ENCODE data around the gene SLC35F1.

The SLC35F1 gene

DNA sequence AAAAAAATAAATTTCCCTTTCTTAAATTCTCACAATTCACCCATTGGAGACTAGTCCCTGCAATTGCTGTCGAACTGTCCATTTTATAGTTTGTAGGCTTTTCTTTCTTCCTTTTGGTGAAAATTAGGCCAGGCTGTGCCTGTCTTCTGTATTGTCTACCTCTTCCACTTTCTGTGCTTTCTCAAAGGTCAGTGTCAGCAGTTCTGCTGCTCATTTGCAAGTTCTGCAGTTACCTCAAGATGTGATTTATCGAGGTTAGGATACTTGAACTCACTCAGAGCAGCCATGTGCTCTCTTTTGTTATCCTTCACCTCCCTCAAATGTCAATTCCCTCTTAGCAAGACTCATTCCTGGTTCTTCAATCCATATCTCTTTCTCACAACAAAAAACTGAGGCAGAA lies 179.1 kb downstream of the SLC35F1 start:
- no peaks in the 10 kb centered on the region for H3K4me1 ChIP-seq (ENCODE audit: insufficient read depth, low read length)
- H3K36me3 ChIP-seq (ENCODE audit: insufficient read depth, low read length) = no peaks in the 10 kb centered on the region
- no peaks in the 10 kb centered on the region for H3K9me3 ChIP-seq (ENCODE audit: control insufficient read depth, insufficient read depth, low read length)
- no peak overlapping the region for H3K9ac ChIP-seq (ENCODE audit: low read depth, low read length)

- no peak overlapping the region for H3K9ac ChIP-seq (ENCODE audit: low read depth, low read length)
- no peaks in the 10 kb centered on the region for H3K36me3 ChIP-seq (ENCODE audit: insufficient read depth, low read length)
- no peaks in the 10 kb centered on the region for H3K4me1 ChIP-seq (ENCODE audit: insufficient read depth, low read length)
- no peaks in the 10 kb centered on the region; the same call in none of the 2 replicates for H3K9me3 ChIP-seq (ENCODE audit: control insufficient read depth, insufficient read depth, low read length)
These were observed 185.0 kb downstream of the SLC35F1 start for GRCh38 chr6:118092086-118092485.

DNA sequence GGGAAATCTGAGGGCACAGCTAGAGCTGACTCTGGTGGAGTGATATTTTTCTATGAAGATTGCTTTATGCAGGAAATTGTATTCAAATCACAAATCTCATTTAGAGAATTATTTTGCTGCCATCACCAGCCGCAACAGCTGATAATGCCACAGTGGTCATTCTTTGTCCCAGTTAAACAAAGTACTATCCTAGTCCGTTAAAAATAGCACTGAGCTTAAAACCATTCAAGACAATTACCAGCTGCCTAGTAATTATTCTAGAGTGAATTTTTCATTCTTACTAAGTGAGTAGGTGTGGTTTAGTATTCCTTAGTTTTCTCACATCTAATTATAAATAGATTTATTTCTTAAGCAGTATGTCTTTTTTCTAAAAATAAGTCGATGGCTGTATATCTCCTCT lies 190.5 kb downstream of the SLC35F1 start:
- no peaks in the 10 kb centered on the region; the same call in 1 of the 2 replicates for H3K36me3 ChIP-seq (ENCODE audit: insufficient read depth, low read length)
- H3K9me3 ChIP-seq (ENCODE audit: control insufficient read depth, insufficient read depth, low read length) = peaks cover 14% of the 10 kb centered on the region
- no peak overlapping the region for H3K9ac ChIP-seq (ENCODE audit: low read depth, low read length)
- 0 out of 2 replicates have a peak, but pooled peaks cover 8% of the 10 kb centered on the region for H3K4me1 ChIP-seq (ENCODE audit: insufficient read depth, low read length)

DNA sequence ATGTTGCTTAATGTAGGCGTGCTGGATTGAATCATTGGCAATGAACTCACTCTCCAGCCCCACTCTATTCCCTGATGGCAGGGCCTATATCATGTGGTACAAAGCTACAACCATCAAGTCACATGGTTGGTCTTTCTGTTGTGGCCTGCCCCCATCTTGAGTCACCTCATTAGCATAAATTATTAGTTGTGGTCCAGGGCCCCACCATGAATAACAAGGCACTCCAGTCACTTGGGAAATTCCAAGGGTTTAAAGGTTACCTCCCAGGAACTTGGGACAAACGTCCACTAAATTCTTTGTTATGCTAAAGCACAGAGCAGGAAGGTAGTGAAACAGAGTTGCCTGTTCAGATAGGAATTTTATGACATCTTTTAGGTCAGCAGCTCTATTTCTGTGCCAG lies 193.7 kb downstream of the SLC35F1 start:
- Histone ChIP-seq H3K4me1 (ENCODE audit: insufficient read depth, low read length) (0 out of 2 replicates have a peak, but pooled peaks cover 8% of the 10 kb centered on the region), H3K9ac (ENCODE audit: low read depth, low read length) (no peak overlapping the region), H3K36me3 (ENCODE audit: insufficient read depth, low read length) (no peaks in the 10 kb centered on the region; the same call in 1 of the 2 replicates), H3K9me3 (ENCODE audit: control insufficient read depth, insufficient read depth, low read length) (peaks cover 14% of the 10 kb centered on the region)

- H3K9me3 ChIP-seq (ENCODE audit: control insufficient read depth, insufficient read depth, low read length) = peaks cover 14% of the 10 kb centered on the region
- no peak overlapping the region for H3K9ac ChIP-seq (ENCODE audit: low read depth, low read length)
- H3K4me1 ChIP-seq (ENCODE audit: insufficient read depth, low read length) = 0 out of 2 replicates have a peak, but pooled peaks cover 8% of the 10 kb centered on the region
- H3K36me3 ChIP-seq (ENCODE audit: insufficient read depth, low read length) = no peaks in the 10 kb centered on the region; the same call in 1 of the 2 replicates
These were observed 194.2 kb downstream of the SLC35F1 start for GRCh38 chr6:118101220-118101619.

DNA sequence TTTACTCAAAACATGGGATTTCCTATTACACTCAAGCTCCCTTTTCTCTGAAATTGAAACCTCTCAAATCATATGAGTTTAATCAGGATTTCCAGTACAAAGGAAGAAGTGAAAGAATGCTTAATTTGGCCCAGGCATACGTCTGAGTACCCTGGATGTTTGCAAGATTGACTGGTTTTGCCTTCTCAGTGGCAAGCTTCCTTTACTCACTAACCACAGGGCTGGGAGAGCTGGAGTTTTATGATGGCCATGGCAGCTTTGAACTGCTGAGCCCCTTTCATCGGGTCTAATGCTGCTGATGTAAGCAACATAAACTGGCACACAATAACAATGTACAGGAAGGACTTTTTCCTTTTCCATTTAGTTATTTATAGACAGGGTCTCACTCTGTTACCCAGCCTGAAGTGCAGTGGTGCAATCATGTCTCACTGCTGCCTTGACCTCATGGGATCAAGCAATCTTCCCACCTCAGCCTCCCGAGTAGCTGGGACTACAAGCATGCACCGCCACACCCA lies 194.8 kb downstream of the SLC35F1 start:
- Histone ChIP-seq H3K4me1 (ENCODE audit: insufficient read depth, low read length) (0 out of 2 replicates have a peak, but pooled peaks cover 8% of the 10 kb centered on the region), H3K9ac (ENCODE audit: low read depth, low read length) (no peak overlapping the region), H3K9me3 (ENCODE audit: control insufficient read depth, insufficient read depth, low read length) (peaks cover 14% of the 10 kb centered on the region), H3K36me3 (ENCODE audit: insufficient read depth, low read length) (no peaks in the 10 kb centered on the region; the same call in 1 of the 2 replicates)

DNA sequence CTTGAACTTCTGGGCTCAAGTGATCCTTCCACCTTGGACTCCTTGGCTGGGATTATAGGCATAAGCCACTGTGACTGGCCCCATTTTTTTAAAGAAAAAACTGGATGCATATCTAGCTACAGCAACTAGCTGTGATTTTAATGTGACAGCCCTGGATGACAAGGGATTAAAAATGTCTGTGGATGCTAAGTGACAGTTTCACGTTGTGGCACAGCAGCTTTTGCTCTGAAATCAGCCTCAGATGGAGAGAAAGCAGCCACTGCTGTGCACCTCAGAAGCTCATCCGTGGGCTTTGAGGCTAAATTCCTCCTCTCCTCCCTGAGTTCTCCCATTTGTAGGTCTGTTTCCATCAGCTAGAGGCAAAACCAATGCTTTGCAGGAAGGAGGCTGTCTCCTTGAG lies 195.3 kb downstream of the SLC35F1 start:
- no peaks in the 10 kb centered on the region; the same call in 1 of the 2 replicates for H3K36me3 ChIP-seq (ENCODE audit: insufficient read depth, low read length)
- H3K4me1 ChIP-seq (ENCODE audit: insufficient read depth, low read length) = 0 out of 2 replicates have a peak, but pooled peaks cover 8% of the 10 kb centered on the region
- no peak overlapping the region for H3K9ac ChIP-seq (ENCODE audit: low read depth, low read length)
- H3K9me3 ChIP-seq (ENCODE audit: control insufficient read depth, insufficient read depth, low read length) = peaks cover 14% of the 10 kb centered on the region

- Histone ChIP-seq H3K36me3 (ENCODE audit: insufficient read depth, low read length) (no peaks in the 10 kb centered on the region; the same call in 1 of the 2 replicates), H3K4me1 (ENCODE audit: insufficient read depth, low read length) (0 out of 2 replicates have a peak, but pooled peaks cover 8% of the 10 kb centered on the region), H3K9me3 (ENCODE audit: control insufficient read depth, insufficient read depth, low read length) (peaks cover 11% of the 10 kb centered on the region; the same call in 1 of the 2 replicates), H3K9ac (ENCODE audit: low read depth, low read length) (no peak overlapping the region)
These were observed 196.5 kb downstream of the SLC35F1 start for GRCh38 chr6:118103381-118104146.

- H3K4me1 ChIP-seq (ENCODE audit: insufficient read depth, low read length) = no peaks in the 10 kb centered on the region
- H3K9ac ChIP-seq (ENCODE audit: low read depth, low read length) = no peak overlapping the region
- no peaks in the 10 kb centered on the region for H3K36me3 ChIP-seq (ENCODE audit: insufficient read depth, low read length)
- no peaks in the 10 kb centered on the region for H3K9me3 ChIP-seq (ENCODE audit: control insufficient read depth, insufficient read depth, low read length)
These were observed 215.2 kb downstream of the SLC35F1 start for GRCh38 chr6:118122161-118122725.

DNA sequence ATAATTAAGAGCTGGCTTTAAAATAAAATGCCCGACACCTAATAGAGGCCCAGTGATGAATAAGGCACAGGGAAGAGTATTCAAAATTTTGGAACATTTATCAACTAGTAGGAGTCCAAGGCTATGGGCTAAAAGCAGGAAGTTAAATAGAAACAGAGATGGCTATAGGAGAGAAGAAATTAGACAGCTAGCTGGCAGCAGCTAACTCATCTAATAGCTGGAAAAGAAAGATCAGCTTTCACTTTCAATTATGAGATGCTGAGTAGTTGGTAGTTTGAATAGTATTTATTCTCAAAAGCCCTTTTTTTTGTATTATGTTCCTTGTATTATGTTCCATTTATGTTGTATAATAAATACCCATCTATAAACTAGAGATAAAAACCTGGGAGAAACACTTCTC lies 215.7 kb downstream of the SLC35F1 start:
- Histone ChIP-seq H3K36me3 (ENCODE audit: insufficient read depth, low read length) (no peaks in the 10 kb centered on the region), H3K9me3 (ENCODE audit: control insufficient read depth, insufficient read depth, low read length) (no peaks in the 10 kb centered on the region), H3K4me1 (ENCODE audit: insufficient read depth, low read length) (no peaks in the 10 kb centered on the region), H3K9ac (ENCODE audit: low read depth, low read length) (no peak overlapping the region)

- Histone ChIP-seq H3K9ac (ENCODE audit: low read depth, low read length) (no peak overlapping the region), H3K4me1 (ENCODE audit: insufficient read depth, low read length) (no peaks in the 10 kb centered on the region), H3K9me3 (ENCODE audit: control insufficient read depth, insufficient read depth, low read length) (no peaks in the 10 kb centered on the region), H3K36me3 (ENCODE audit: insufficient read depth, low read length) (no peaks in the 10 kb centered on the region)
These were observed 216.5 kb downstream of the SLC35F1 start for GRCh38 chr6:118123503-118124037.

DNA sequence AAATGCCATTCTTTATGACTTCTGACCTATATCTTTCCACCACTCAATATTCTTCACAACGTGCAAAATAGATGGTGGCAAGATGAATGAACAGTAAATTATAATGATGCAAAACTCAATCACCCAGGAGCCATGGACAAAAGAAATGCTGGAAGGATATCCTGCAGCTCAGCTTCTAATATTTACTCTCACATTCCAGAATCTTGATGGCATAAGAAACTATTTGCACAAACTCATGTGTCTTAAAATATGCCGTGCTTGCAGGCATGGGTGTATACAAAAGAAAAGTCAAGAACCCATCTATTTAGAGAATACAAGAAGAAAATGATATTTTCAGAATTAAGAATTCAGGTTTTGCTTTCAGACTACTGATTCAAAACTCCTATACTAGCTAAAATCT lies 217.8 kb downstream of the SLC35F1 start:
- Histone ChIP-seq H3K36me3 (ENCODE audit: insufficient read depth, low read length) (no peaks in the 10 kb centered on the region), H3K4me1 (ENCODE audit: insufficient read depth, low read length) (no peaks in the 10 kb centered on the region), H3K9ac (ENCODE audit: low read depth, low read length) (no peak overlapping the region), H3K9me3 (ENCODE audit: control insufficient read depth, insufficient read depth, low read length) (no peaks in the 10 kb centered on the region)

DNA sequence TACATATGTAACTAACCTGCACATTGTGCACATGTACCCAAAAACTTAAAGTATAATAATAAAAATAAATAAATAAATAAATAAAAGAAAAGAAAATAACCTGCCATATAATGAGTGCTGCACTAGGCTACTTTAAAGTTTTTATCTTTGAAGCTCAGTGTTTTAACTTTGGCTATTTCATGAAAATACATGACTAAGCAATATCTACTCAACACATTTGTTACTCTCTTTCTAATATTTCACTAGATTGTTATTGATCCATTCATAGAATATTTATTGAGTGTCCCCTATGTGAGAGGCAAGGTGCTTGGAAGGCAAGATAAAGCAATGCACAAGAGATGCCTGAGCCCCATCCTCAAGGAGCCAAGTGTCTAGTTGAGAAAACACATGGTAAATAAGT lies 221.7 kb downstream of the SLC35F1 start:
- Histone ChIP-seq H3K9ac (ENCODE audit: low read depth, low read length) (no peak overlapping the region), H3K4me1 (ENCODE audit: insufficient read depth, low read length) (no peaks in the 10 kb centered on the region), H3K9me3 (ENCODE audit: control insufficient read depth, insufficient read depth, low read length) (no peaks in the 10 kb centered on the region), H3K36me3 (ENCODE audit: insufficient read depth, low read length) (no peaks in the 10 kb centered on the region)

DNA sequence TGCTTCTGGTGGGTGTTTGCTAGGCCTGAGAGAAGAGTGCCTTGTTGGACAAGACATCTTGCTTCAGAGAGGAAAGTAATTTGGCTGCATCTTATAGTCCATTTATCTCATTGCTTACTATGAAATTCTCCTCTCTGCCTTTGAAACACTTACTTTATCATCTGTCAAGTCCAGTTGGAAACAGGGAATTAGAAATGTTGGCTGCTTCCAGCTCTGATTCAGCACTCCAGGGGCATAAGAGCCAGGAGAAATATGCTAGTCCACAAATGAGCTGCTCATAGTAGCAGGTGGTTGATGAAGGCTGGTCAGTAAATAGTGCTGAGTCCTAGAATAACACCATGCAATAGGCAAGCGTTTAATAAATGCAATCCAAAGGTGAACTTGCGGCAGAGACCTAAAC lies 227.1 kb downstream of the SLC35F1 start:
- Histone ChIP-seq H3K9me3 (ENCODE audit: control insufficient read depth, insufficient read depth, low read length) (no peaks in the 10 kb centered on the region), H3K4me1 (ENCODE audit: insufficient read depth, low read length) (no peaks in the 10 kb centered on the region), H3K36me3 (ENCODE audit: insufficient read depth, low read length) (no peaks in the 10 kb centered on the region), H3K9ac (ENCODE audit: low read depth, low read length) (no peak overlapping the region)

All from ES-I3 (cell line).